K562 (cell line): ENCODE results near the gene TIFAB. TPM values are rescaled to one million over a fixed set of nuclear protein-coding genes. Genes with fewer than 3 reads are reported as not detected.
A peak's percentile ranks its signal among the peaks of the same experiment; 100 is the strongest.

Source experiments
- BCL6 ChIP-seq: fragments of 250-450 bp; sonication (Bioruptor Pico); IDR thresholded peaks from 2 replicates; pipeline ENCODE4 v1.4.0; 2020
- BHLHE40 ChIP-seq: IDR thresholded peaks from 2 replicates; pipeline ENCODE4 v1.6.1; 2011; ENCODE audit warnings: low read length, improper control_type of control experiment
- CEBPZ ChIP-seq: fragments of 150-350 bp; IDR thresholded peaks from 2 replicates; pipeline ENCODE4 v1.6.1; 2014; ENCODE audit warnings: low read depth, mild to moderate bottlenecking, low read length, borderline replicate concordance
- E2F1 ChIP-seq: sonication (generic); formaldehyde crosslinking; IDR thresholded peaks from 2 replicates; pipeline ENCODE4 v1.8.1; 2023; ENCODE audit warnings: mild to moderate bottlenecking, missing genetic modification reagents, moderate library complexity
- EZH2 ChIP-seq: IDR thresholded peaks from 2 replicates; pipeline ENCODE4 v1.6.1; 2012; ENCODE audit warnings: low read depth, mild to moderate bottlenecking, inconsistent platforms, low read length, borderline replicate concordance
- HIVEP1 ChIP-seq: fragments of 250-450 bp; sonication (Bioruptor Pico); IDR thresholded peaks from 2 replicates; pipeline ENCODE4 v1.4.0; 2020; ENCODE audit warnings: mild to moderate bottlenecking
- HNRNPL ChIP-seq: fragments of 200-400 bp; formaldehyde crosslinking; IDR thresholded peaks from 2 replicates; pipeline ENCODE4 v1.6.1; 2017; ENCODE audit warnings: low read depth, mild to moderate bottlenecking, low read length
- KLF16 ChIP-seq: IDR thresholded peaks from 2 replicates; pipeline ENCODE4 v1.6.1; 2016; ENCODE audit warnings: antibody characterized with exemption
- NR2C1 ChIP-seq, 2 experiments: fragments of 450-650 bp; IDR thresholded peaks; 2 replicates each; pipeline ENCODE4 v1.6.1; 2017; ENCODE audit warnings: mild to moderate bottlenecking in 2 of 2, antibody characterized with exemption in 1 of 2, inconsistent platforms in 1 of 2, missing compliant biosample characterization in 1 of 2, missing genetic modification characterization in 1 of 2
- RBM17 ChIP-seq: fragments of 200-400 bp; formaldehyde crosslinking; IDR thresholded peaks from 2 replicates; pipeline ENCODE4 v1.6.1; 2017; ENCODE audit warnings: low read depth, mild to moderate bottlenecking, low read length, borderline replicate concordance
- RCOR1 ChIP-seq, 2 experiments: IDR thresholded peaks; 2 replicates each; pipeline ENCODE4 v1.6.1; 2012; ENCODE audit warnings: low read depth in 2 of 2, low read length in 2 of 2, borderline replicate concordance in 1 of 2, improper control_type of control experiment in 1 of 2
- TBL1XR1 ChIP-seq, 2 experiments: IDR thresholded peaks; 2 replicates each; pipeline ENCODE4 v1.6.1; 2012; ENCODE audit warnings: improper control_type of control experiment in 2 of 2, low read length in 2 of 2, mild to moderate bottlenecking in 1 of 2
- TEAD2 ChIP-seq: fragments of 450-650 bp; IDR thresholded peaks from 2 replicates; pipeline ENCODE4 v1.6.1; 2016; ENCODE audit warnings: missing genetic modification characterization, control low read depth, missing compliant biosample characterization
- YBX1 ChIP-seq: fragments of 450-650 bp; IDR thresholded peaks from 2 replicates; pipeline ENCODE4 v1.7.1; 2016; ENCODE audit warnings: mild to moderate bottlenecking
- ZNF232 ChIP-seq: sonication (generic); formaldehyde crosslinking; IDR thresholded peaks from 2 replicates; pipeline ENCODE4 v1.8.0; 2022; ENCODE audit warnings: mild to moderate bottlenecking, missing genetic modification reagents
- polyA plus RNA-seq, 8 experiments: library from polyadenylated mRNA; depleted of rRNA in 4 of 8; stranded (reverse) in 5 of 8; unstranded in 3 of 8; fragments of >200 nt; fragmentation: Nextera tagmentation in 2 of 8; fragmentation: Illumina TruSeq in 1 of 8; extraction: Ambion mirVana in 2 of 8; extraction: Trizol in 1 of 8; gene quantifications; 2 replicates each; pipeline versions ENCODE4 v1.2.1 to v1.2.3, GENCODE V29; 2011 to 2014; ENCODE audit warnings: inconsistent platforms in 1 of 8, missing spikeins in 1 of 8
- total RNA-seq, 7 experiments: library from RNA; depleted of rRNA in 6 of 7; stranded (reverse); fragments of >200 nt in 6 of 7; fragmentation: Illumina TruSeq in 2 of 7; extraction: Trizol in 2 of 7; gene quantifications; 2 replicates each; pipeline versions ENCODE4 v1.2.1 to v1.2.3, GENCODE V29; 2011 to 2021; ENCODE audit warnings: low replicate concordance in 1 of 7
- TF ChIP-seq, protein P1 (sequence below): sonication (generic); formaldehyde crosslinking; IDR thresholded peaks from 2 replicates; pipeline ENCODE4 v1.8.1; 2023; ENCODE audit warnings: mild to moderate bottlenecking, missing genetic modification reagents
- TF ChIP-seq, protein P2 (sequence below), 2 experiments: fragments of 450-650 bp; conservative IDR thresholded peaks; 2 replicates each; pipeline ENCODE4 v1.6.1; 2017; ENCODE audit warnings: mild to moderate bottlenecking in 2 of 2, moderate library complexity in 2 of 2
- TF ChIP-seq, protein P3 (sequence below): fragments of 250-450 bp; sonication (Bioruptor Pico); IDR thresholded peaks from 2 replicates; pipeline ENCODE4 v1.5.0; 2021

The TIFAB gene
- total and polyA plus RNA-seq, 9 of the 15 experiments (the other 6 are each of a cell fraction or from before 2014, with no cell fraction given) = not detected

DNA sequence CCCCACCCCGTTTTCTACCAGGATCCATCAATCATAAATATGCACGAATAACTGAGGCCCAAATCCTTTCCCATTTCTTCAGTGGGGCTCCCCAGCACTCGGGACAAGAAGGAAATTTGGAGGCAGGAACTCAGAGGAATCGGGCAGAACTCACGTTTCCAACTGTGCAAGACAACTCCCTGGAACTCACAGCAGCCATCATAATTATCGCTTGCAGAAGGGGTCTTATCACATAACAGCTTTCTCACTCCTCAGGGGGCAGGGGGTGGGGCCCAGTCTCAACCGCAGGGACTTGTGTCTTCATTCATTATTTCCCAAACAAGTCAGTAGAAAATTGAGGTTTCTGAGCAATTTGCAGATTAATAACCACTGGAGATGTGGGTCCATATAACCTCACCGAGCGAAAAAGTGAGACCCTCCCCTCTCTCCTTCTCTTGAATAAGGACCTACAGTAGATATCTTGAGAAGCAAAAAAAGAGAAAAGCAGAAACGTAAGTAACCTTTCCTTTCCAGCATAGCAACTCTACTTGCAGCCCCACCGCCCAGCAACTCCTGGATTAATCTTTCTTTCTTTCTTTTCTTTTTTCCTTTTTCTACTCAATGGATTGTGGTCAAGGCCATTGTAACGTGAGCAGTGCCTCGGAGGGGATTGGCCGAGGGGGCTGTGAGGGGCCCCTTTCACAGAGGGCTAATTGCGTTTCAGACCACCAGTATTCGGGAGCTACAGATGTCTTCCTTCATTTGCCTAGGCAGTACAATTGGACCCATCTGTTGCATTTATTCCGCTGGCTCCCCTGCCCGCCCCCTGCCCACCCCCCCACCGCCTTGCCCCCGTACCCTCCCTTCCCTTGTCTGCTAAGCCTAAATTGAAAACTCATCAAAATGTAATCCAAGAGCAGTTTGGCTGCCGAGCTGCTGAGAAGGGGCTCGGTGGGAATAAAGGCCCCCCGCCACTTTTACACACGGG is 24.7 kb upstream of the TIFAB start (continued):
- no peak for TF ChIP-seq CEBPZ
- TF ChIP-seq TBL1XR1 (IDR thresholded peaks at IDR 0.05; ENCODE audit: low read length in 2 of 2) = no peak
- TF ChIP-seq RBM17 = no peak
- no peak for TF ChIP-seq TEAD2 (tag)
- TF ChIP-seq, protein P1, sequence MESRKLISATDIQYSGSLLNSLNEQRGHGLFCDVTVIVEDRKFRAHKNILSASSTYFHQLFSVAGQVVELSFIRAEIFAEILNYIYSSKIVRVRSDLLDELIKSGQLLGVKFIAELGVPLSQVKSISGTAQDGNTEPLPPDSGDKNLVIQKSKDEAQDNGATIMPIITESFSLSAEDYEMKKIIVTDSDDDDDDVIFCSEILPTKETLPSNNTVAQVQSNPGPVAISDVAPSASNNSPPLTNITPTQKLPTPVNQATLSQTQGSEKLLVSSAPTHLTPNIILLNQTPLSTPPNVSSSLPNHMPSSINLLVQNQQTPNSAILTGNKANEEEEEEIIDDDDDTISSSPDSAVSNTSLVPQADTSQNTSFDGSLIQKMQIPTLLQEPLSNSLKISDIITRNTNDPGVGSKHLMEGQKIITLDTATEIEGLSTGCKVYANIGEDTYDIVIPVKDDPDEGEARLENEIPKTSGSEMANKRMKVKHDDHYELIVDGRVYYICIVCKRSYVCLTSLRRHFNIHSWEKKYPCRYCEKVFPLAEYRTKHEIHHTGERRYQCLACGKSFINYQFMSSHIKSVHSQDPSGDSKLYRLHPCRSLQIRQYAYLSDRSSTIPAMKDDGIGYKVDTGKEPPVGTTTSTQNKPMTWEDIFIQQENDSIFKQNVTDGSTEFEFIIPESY (CRISPR knock-in tag) = no peak
- TF ChIP-seq YBX1 = no peak
- TF ChIP-seq BHLHE40 = peak; percentile 84
- TF ChIP-seq, protein P2, sequence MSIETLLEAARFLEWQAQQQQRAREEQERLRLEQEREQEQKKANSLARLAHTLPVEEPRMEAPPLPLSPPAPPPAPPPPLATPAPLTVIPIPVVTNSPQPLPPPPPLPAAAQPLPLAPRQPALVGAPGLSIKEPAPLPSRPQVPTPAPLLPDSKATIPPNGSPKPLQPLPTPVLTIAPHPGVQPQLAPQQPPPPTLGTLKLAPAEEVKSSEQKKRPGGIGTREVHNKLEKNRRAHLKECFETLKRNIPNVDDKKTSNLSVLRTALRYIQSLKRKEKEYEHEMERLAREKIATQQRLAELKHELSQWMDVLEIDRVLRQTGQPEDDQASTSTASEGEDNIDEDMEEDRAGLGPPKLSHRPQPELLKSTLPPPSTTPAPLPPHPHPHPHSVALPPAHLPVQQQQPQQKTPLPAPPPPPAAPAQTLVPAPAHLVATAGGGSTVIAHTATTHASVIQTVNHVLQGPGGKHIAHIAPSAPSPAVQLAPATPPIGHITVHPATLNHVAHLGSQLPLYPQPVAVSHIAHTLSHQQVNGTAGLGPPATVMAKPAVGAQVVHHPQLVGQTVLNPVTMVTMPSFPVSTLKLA (conservative IDR thresholded peaks at IDR 0.05) = peak in 1 of 2 experiments; percentile 22; a peak in 1 of 4 replicates
- no peak for TF ChIP-seq ZNF232 (CRISPR knock-in tag)
- no peak for TF ChIP-seq EZH2
- TF ChIP-seq E2F1 (CRISPR knock-in tag) = no peak
- peak in 1 of 2 experiments; percentile 46; a peak in 1 of 4 replicates for TF ChIP-seq RCOR1 (IDR thresholded peaks at IDR 0.05; ENCODE audit: borderline replicate concordance in 1 of 2, low read depth in 2 of 2, low read length in 2 of 2)
- TF ChIP-seq HIVEP1 (CRISPR knock-in tag) = no peak
- peak; percentile 69; the same call in 1 of the 2 replicates for TF ChIP-seq KLF16
- no peak for TF ChIP-seq HNRNPL
- TF ChIP-seq BCL6 (CRISPR knock-in tag) = no peak
- no peak for TF ChIP-seq NR2C1 (IDR thresholded peaks at IDR 0.05)
- no peak for TF ChIP-seq NR2C1 (tag; IDR thresholded peaks at IDR 0.05)
- TF ChIP-seq, protein P3, sequence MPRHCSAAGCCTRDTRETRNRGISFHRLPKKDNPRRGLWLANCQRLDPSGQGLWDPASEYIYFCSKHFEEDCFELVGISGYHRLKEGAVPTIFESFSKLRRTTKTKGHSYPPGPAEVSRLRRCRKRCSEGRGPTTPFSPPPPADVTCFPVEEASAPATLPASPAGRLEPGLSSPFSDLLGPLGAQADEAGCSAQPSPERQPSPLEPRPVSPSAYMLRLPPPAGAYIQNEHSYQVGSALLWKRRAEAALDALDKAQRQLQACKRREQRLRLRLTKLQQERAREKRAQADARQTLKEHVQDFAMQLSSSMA (CRISPR knock-in tag) = no peak
